Calu3 (cell line): ENCODE results near the gene HEXD. TPM values are rescaled to one million over a fixed set of nuclear protein-coding genes. Genes with fewer than 3 reads are reported as not detected.

ENCODE experiments used
- BruUV-seq: library from RNA; stranded (reverse); fragments of 400-500 nt; replicated peaks from 2 replicates; lab custom pipeline; 2021; lab: Mats Ljungman, UMichigan
- CTCF ChIA-PET: fragments of 300-600 bp; sonication (Branson Sonifier 250); formaldehyde crosslinking; loops from one replicate; lab custom pipeline; 2022; ENCODE audit warnings: antibody characterized with exemption; lab: Charles Lee
- DNase-seq: peaks from one replicate; pipeline ENCODE4 v3.0.0; 2022
- H3K27ac Mint-ChIP-seq: one replicate; pipeline ENCODE4 v1.8.0; 2022; ENCODE audit warnings: mixed read lengths; ENCODE audit not compliant: unreplicated experiment
- H3K27me3 Mint-ChIP-seq: one replicate; pipeline ENCODE4 v1.8.0; 2022; ENCODE audit warnings: mixed read lengths; ENCODE audit not compliant: unreplicated experiment
- H3K36me3 Mint-ChIP-seq: one replicate; pipeline ENCODE4 v1.8.0; 2022; ENCODE audit warnings: mild to moderate bottlenecking, moderate library complexity, mixed read lengths; ENCODE audit not compliant: insufficient read depth, unreplicated experiment
- H3K4me1 Mint-ChIP-seq: one replicate; pipeline ENCODE4 v1.8.0; 2022; ENCODE audit warnings: mild to moderate bottlenecking, low read depth, mixed read lengths; ENCODE audit not compliant: unreplicated experiment
- H3K4me3 Mint-ChIP-seq: one replicate; pipeline ENCODE4 v1.8.0; 2022; ENCODE audit warnings: mild to moderate bottlenecking, low read depth, moderate library complexity, mixed read lengths; ENCODE audit not compliant: unreplicated experiment
- H3K9me3 Mint-ChIP-seq: one replicate; pipeline ENCODE4 v1.8.0; 2022; ENCODE audit warnings: low read depth, mixed read lengths; ENCODE audit not compliant: unreplicated experiment
- intact Hi-C: fragments of 100-400 bp; cut with micrococcal nuclease; formaldehyde crosslinking; loops from one replicate; pipeline ENCODE4 v1.10.0; 2022; ENCODE audit not compliant: unreplicated experiment
- total RNA-seq: library from RNA; stranded (reverse); gene quantifications from 2 replicates; pipeline ENCODE4 v1.2.3, GENCODE V29; 2022
- TF ChIP-seq, protein P1 (sequence below): fragments of 200-600 bp; IDR thresholded peaks from one replicate; pipeline ENCODE4 v1.8.0; 2022; ENCODE audit warnings: antibody characterized with exemption; ENCODE audit not compliant: unreplicated experiment

Gene HEXD
- total RNA-seq, 1 experiment from 2014 or later: 30.7 TPM

DNA sequence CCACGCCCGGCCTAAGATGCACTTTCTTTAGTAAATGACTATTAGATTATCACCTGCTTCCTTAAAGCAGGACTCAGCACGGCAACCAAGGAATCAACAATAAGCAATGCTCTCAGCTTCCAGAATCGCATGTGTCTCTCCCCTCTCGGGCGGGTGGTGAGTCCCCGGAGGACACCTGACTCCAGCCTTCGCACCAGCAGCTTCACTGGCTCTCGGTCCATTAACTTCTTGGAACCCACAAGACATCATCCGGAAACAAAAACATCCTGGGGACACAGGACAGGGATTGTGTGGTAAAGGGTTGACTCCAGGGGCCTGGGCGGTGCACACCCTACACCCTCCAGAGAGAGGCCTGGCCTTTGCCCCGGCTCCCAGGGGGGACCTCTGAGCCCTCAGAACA lies 23.9 kb upstream of the HEXD start:
- Mint-ChIP-seq H3K4me1 (no peaks in the 10 kb centered on the region), H3K4me3 (no peak overlapping the region), H3K9me3 (no peaks in the 10 kb centered on the region), H3K36me3 (peaks cover 4% of the 10 kb centered on the region), H3K27ac (no peak overlapping the region), H3K27me3 (no peaks in the 10 kb centered on the region)
- TF ChIP-seq, protein P1, sequence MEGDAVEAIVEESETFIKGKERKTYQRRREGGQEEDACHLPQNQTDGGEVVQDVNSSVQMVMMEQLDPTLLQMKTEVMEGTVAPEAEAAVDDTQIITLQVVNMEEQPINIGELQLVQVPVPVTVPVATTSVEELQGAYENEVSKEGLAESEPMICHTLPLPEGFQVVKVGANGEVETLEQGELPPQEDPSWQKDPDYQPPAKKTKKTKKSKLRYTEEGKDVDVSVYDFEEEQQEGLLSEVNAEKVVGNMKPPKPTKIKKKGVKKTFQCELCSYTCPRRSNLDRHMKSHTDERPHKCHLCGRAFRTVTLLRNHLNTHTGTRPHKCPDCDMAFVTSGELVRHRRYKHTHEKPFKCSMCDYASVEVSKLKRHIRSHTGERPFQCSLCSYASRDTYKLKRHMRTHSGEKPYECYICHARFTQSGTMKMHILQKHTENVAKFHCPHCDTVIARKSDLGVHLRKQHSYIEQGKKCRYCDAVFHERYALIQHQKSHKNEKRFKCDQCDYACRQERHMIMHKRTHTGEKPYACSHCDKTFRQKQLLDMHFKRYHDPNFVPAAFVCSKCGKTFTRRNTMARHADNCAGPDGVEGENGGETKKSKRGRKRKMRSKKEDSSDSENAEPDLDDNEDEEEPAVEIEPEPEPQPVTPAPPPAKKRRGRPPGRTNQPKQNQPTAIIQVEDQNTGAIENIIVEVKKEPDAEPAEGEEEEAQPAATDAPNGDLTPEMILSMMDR: no peak
- intact Hi-C loops: no loop called here
- no TSS peak for BruUV-seq
- DNase-seq: no peak
- CTCF ChIA-PET: interaction anchor here (1.2 kb wide), 1 partner anchor 10 kb away, joined by 3 read pairs; no protein-coding TSS in a partner anchor

DNA sequence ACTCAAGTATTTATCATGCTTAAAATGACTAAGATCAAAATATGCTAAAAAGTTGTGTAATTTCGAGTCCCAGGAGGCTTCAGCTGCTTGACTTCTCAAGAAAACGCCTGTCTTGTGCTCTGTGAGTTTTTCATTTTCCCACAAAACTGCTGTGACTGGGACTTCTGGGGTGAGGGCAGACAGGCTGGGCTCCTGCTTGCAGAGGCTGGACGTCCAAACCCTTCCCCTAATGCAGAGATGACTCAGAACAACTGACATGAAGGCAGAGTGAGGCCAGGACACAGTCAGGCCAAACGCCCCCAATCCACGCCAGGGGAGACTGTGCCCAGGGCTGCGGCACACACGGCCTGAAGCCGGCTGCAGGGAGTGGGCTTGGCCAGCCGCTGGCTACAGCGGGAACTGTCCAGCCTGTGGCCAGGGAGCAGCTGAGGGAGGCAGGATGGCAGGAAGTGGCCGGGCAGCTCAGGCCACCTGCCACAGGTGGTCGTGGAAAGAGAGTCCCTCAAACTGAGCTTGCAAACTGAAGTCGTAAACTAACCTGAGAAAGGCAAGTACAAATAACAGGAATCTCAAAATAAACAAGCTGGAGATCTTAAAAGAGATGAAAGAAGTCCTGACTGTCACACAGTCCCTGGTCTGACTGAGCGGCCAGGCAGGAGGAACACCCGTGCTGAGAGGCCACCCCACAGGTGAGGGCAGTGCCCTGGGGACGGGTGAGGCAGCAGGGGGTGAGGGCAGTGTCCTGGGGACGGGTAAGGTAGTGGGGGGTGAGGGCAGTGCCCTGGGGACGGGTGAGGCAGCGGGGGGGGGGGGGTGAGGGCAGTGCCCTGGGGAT lies 21.3 kb upstream of the HEXD start:
- CTCF ChIA-PET: interaction anchor here (0.6 kb wide), 1 partner anchor 125 kb away, joined by 5 read pairs; no protein-coding TSS in a partner anchor

DNA sequence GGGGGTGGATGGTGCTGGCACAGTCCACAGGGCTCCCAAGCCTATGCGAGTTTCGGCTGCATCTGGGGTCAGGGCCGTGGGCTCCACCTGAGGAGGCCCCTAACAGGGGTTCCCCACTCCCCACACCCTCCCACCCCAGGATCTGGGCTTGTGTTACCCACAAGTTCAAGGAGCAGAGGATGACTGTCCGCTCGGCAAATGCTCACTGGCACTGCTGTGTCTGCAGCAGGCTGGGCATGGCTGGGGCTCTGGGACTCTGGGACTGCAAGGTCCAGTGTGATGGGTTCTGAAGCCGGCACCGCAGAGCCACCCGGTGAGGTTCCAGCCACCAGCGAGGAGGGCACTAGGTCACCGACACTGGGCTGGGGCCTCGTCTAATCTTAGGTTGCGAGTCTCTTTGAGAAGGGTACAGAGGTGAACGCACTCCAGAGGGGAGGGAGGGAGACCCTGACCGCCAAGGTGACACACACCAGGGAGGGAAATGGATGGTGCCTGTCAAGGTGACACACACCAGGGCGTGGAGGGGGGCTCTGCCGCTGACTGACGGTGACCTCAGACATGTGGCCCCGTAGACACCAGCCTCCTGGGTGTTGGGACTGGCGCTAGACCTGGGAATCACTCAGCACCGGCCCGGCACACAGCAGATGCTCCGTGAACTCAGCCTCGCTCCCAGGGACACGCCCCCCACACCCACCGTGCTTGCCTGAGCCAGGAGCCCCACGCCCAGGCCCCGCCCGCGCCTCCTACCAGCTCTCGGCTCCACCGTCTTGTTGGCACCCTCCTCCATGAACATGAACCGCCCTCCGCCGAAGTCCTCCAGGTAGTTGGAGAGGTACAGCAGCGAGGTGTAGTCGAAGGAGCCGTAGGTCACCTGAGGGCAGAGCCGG lies 20.5 kb upstream of the HEXD start:
- Mint-ChIP-seq H3K9me3 (no peaks in the 10 kb centered on the region), H3K36me3 (peaks cover 1% of the 10 kb centered on the region), H3K27ac (no peak overlapping the region), H3K4me1 (peaks cover 3% of the 10 kb centered on the region), H3K4me3 (no peak overlapping the region), H3K27me3 (no peaks in the 10 kb centered on the region)
- TF ChIP-seq, protein P1: no peak
- DNase-seq: no peak
- intact Hi-C loops: no loop called here
- CTCF ChIA-PET: interaction anchor here (0.6 kb wide), 1 partner anchor 124 kb away, joined by 5 read pairs; no protein-coding TSS in a partner anchor
- BruUV-seq: no TSS peak

More for the DNA sequence above, 21.3 kb upstream of the HEXD start:
- Mint-ChIP-seq H3K27ac (no peak overlapping the region), H3K4me1 (no peaks in the 10 kb centered on the region), H3K9me3 (no peaks in the 10 kb centered on the region), H3K36me3 (peaks cover 4% of the 10 kb centered on the region), H3K27me3 (no peaks in the 10 kb centered on the region), H3K4me3 (no peak overlapping the region)
- no TSS peak for BruUV-seq
- intact Hi-C loops: no loop called here
- TF ChIP-seq, protein P1: no peak
- DNase-seq: no peak

DNA sequence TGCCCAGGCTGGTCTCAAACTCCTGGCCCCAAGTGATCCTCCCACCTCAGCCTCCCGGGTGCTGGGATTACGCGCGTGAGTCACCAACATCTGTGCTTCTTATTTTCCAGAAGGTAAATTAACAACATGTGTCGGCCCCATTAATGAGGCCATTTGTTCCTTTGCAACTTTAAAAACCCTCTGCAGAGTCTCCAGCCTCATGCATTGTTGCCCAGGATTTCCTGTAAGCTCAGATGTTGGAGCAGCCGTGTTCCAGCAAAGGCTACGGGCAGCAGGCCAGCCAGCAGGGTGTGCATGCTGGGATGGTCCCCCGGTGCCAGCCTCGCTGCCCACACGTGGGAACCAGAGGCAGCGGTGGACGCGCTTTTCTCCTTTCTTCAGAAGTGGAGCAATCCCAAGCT lies 19.1 kb upstream of the HEXD start:
- no peaks in the 10 kb centered on the region for H3K27me3 Mint-ChIP-seq
- CTCF ChIA-PET: no interaction called here

More for the DNA sequence above, 19.1 kb upstream of the HEXD start:
- no peak overlapping the region for H3K27ac Mint-ChIP-seq
- H3K36me3 Mint-ChIP-seq: peaks cover 12% of the 10 kb centered on the region
- TF ChIP-seq, protein P1: no peak
- peaks cover 8% of the 10 kb centered on the region for H3K4me1 Mint-ChIP-seq
- intact Hi-C loops: no loop called here
- no TSS peak for BruUV-seq
- no peaks in the 10 kb centered on the region for H3K9me3 Mint-ChIP-seq
- H3K4me3 Mint-ChIP-seq: no peak overlapping the region
- no peak for DNase-seq
